Gastroesophageal sphincter (tissue), 4 donors: ENCODE results near the gene CLTB. TPM values are rescaled to one million over a fixed set of nuclear protein-coding genes. Genes with fewer than 3 reads are reported as not detected.

Experiments
- ATAC-seq: fragments of 150-250 bp; one replicate; pipeline ENCODE4 v1.9.1; 2016; ENCODE audit warnings: mild to moderate bottlenecking, moderate library complexity
- H3K27ac ChIP-seq, 4 donors: fragments of 200-600 bp; sonication (generic) in 3 of 4; 1 replicate in 3 of 4; 2 replicates in 1 of 4; pipeline ENCODE4 v1.5.1; 2016 to 2019
- H3K27me3 ChIP-seq: fragments of 200-600 bp; sonication (generic); one replicate; pipeline ENCODE4 v1.5.1; 2019
- H3K36me3 ChIP-seq, 2 donors: fragments of 200-600 bp; sonication (generic); one replicate each; pipeline ENCODE4 v1.5.1; 2019; ENCODE audit warnings: control low read depth in 1 of 2
- H3K4me1 ChIP-seq, 3 donors: fragments of 200-600 bp; sonication (generic); 1 replicate in 2 of 3; 2 replicates in 1 of 3; pipeline ENCODE4 v1.5.1; 2016 to 2019; ENCODE audit warnings: control low read depth in 2 of 3
- H3K4me3 ChIP-seq, 2 donors: fragments of 200-600 bp; sonication (generic); one replicate each; pipeline ENCODE4 v1.5.1; 2019; ENCODE audit warnings: mild to moderate bottlenecking in 1 of 2, moderate library complexity in 1 of 2
- H3K9me3 ChIP-seq, 3 donors: fragments of 200-600 bp; sonication (generic); one replicate each; pipeline ENCODE4 v1.5.1; 2017 to 2019; ENCODE audit warnings: control low read depth in 2 of 3
- CTCF ChIP-seq, 4 experiments: fragments of 200-600 bp in 2 of 4; fragments of 450-650 bp in 2 of 4; sonication (generic) in 1 of 4; IDR thresholded peaks; one replicate each; pipeline ENCODE4 v1.5.1; 2017 to 2019; ENCODE audit warnings: antibody characterized with exemption in 4 of 4, mild to moderate bottlenecking in 2 of 4, moderate library complexity in 2 of 4
- EP300 ChIP-seq: sonication (generic); formaldehyde crosslinking; IDR thresholded peaks from one replicate; pipeline ENCODE4 v1.6.1; 2017; ENCODE audit warnings: antibody characterized with exemption, mild to moderate bottlenecking
- POLR2A ChIP-seq, 2 donors: fragments of 450-650 bp; IDR thresholded peaks; one replicate each; pipeline ENCODE4 v1.6.1; 2017; ENCODE audit warnings: antibody characterized with exemption in 2 of 2, mild to moderate bottlenecking in 2 of 2, moderate library complexity in 1 of 2
- POLR2AphosphoS5 ChIP-seq: sonication (generic); formaldehyde crosslinking; IDR thresholded peaks from one replicate; pipeline ENCODE4 v1.6.1; 2017; ENCODE audit warnings: antibody characterized with exemption
- whole genome bisulfite sequencing, 2 donors: methylation state at CpG; one replicate each; pipeline ENCODE4 v1.1.5; 2018; ENCODE audit warnings: low coverage in 1 of 2; 5-methylcytosine and 5-hydroxymethylcytosine counted together
- total RNA-seq, 4 donors: library from RNA; depleted of rRNA; stranded (reverse); fragments of >200 nt; gene quantifications; one replicate each; pipeline ENCODE4 v1.1.0, GENCODE V29; 2016

The CLTB gene
- total RNA-seq, 4 donors from 2014 or later, result 222 to 285 (median 240) TPM

GRCh38 chr5:176424181-176424580 lies 7.8 kb upstream of the CLTB start:
- peaks cover 3% of the 10 kb centered on the region for H3K27me3 ChIP-seq
- no peak overlapping the region for H3K27ac ChIP-seq
- H3K4me3 ChIP-seq, result no peak overlapping the region
- ATAC-seq, result no peak
- TF ChIP-seq EP300 (no peak), POLR2AphosphoS5 (no peak), POLR2A (IDR thresholded peaks at IDR 0.05) (no peak), CTCF (IDR thresholded peaks at IDR 0.05) (no peak)
- no peaks in the 10 kb centered on the region for H3K4me1 ChIP-seq
- H3K36me3 ChIP-seq, result no peaks in the 10 kb centered on the region
- no peaks in the 10 kb centered on the region for H3K9me3 ChIP-seq
- 88% methylated on average over 3 of the region's 3 CpGs; no CpG with 5 or more reads in 1 of the 2 donors for WGBS, 2 donors

GRCh38 chr5:176420972-176421544 lies 4.7 kb upstream of the CLTB start:
- TF ChIP-seq POLR2A (IDR thresholded peaks at IDR 0.05) (no peak), EP300 (no peak), POLR2AphosphoS5 (no peak), CTCF (IDR thresholded peaks at IDR 0.05) (no peak)
- H3K9me3 ChIP-seq, result no peaks in the 10 kb centered on the region
- no peak overlapping the region for H3K4me3 ChIP-seq
- H3K4me1 ChIP-seq, result peaks cover 0 to 8% (median 5%) of the 10 kb centered on the region in 3 donors
- no peak for ATAC-seq
- no peak overlapping the region for H3K27ac ChIP-seq
- no peaks in the 10 kb centered on the region for H3K36me3 ChIP-seq
- H3K27me3 ChIP-seq, result peaks cover 3% of the 10 kb centered on the region
- WGBS, 2 donors, result 63 to 64% methylated on average over 1 to 2 of the region's 2 CpGs

GRCh38 chr5:176420086-176420485 lies 3.7 kb upstream of the CLTB start:
- ATAC-seq, result no peak
- H3K27me3 ChIP-seq, result no peaks in the 10 kb centered on the region
- no peaks in the 10 kb centered on the region for H3K9me3 ChIP-seq
- H3K4me3 ChIP-seq, result no peak overlapping the region
- no peak overlapping the region for H3K27ac ChIP-seq
- no peaks in the 10 kb centered on the region for H3K36me3 ChIP-seq
- 80 to 88% methylated on average over 3 to 5 of the region's 5 CpGs for whole genome bisulfite sequencing, 2 donors
- no peak for TF ChIP-seq EP300
- no peak for TF ChIP-seq POLR2AphosphoS5
- TF ChIP-seq CTCF (IDR thresholded peaks at IDR 0.05), result no peak
- TF ChIP-seq POLR2A (IDR thresholded peaks at IDR 0.05), result no peak
- H3K4me1 ChIP-seq, result peaks cover 0 to 16% (median 8%) of the 10 kb centered on the region in 3 donors

GRCh38 chr5:176418251-176418650 lies 1.9 kb upstream of the CLTB start:
- Histone ChIP-seq H3K4me3 (no peak overlapping the region), H3K9me3 (no peaks in the 10 kb centered on the region), H3K27ac (no peak overlapping the region), H3K27me3 (no peaks in the 10 kb centered on the region), H3K36me3 (no peaks in the 10 kb centered on the region), H3K4me1 (peaks cover 0 to 34% (median 19%) of the 10 kb centered on the region in 3 donors)
- 82 to 91% methylated on average over 6 to 9 of the region's 9 CpGs for WGBS, 2 donors
- no peak for ATAC-seq
- TF ChIP-seq EP300 (no peak), CTCF (IDR thresholded peaks at IDR 0.05) (no peak), POLR2A (IDR thresholded peaks at IDR 0.05) (no peak), POLR2AphosphoS5 (no peak)

GRCh38 chr5:176416965-176417364 lies 626 bp upstream of the CLTB start:
- Histone ChIP-seq H3K27ac (peak overlapping the region; percentile 14 to 97 (median 93)), H3K4me3 (peak overlapping the region in 1 of 2 donors; percentile 97), H3K36me3 (no peaks in the 10 kb centered on the region), H3K27me3 (no peaks in the 10 kb centered on the region), H3K9me3 (no peaks in the 10 kb centered on the region), H3K4me1 (peaks cover 0 to 47% (median 29%) of the 10 kb centered on the region in 3 donors)
- TF ChIP-seq POLR2AphosphoS5, result no peak
- no peak for TF ChIP-seq POLR2A (IDR thresholded peaks at IDR 0.05)
- TF ChIP-seq CTCF (IDR thresholded peaks at IDR 0.05), result no peak
- no peak for TF ChIP-seq EP300
- ATAC-seq, result no peak
- 40 to 73% methylated on average over 5 to 11 of the region's 11 CpGs for whole genome bisulfite sequencing, 2 donors
